Neural progenitor cell (in vitro differentiated cells): ENCODE data around the gene CHKB.

Experiments
- CTCF ChIP-seq: fragments of 200-600 bp; sonication (generic); IDR thresholded peaks from 2 replicates; pipeline ENCODE4 v1.5.1; 2017; ENCODE audit warnings: antibody characterized with exemption, mild to moderate bottlenecking
- EZH2 ChIP-seq: fragments of 200-600 bp; sonication (generic); IDR thresholded peaks from 2 replicates; pipeline ENCODE4 v1.6.1; 2017; ENCODE audit warnings: antibody characterized with exemption, mild to moderate bottlenecking, moderate library complexity

- TF ChIP-seq CTCF, result peak; percentile 50
- no peak for TF ChIP-seq EZH2
Measured at GRCh38 chr22:50576070-50576469, 6.6 kb downstream of the CHKB start.
